Mucosa of descending colon (tissue), 3 donors: ENCODE measurements around the gene OBSL1. TPM values are rescaled to one million over a fixed set of nuclear protein-coding genes. Genes with fewer than 3 reads are reported as not detected.

Experiments
- ATAC-seq: fragments of 200-7000 bp; cut with Tn5 transposase; one replicate; pipeline ENCODE4 v1.9.1; 2020; ENCODE audit warnings: mild to moderate bottlenecking, moderate library complexity
- DNase-seq, 3 donors: peaks; one replicate each; pipeline ENCODE4 v3.0.0-alpha.2; 2020
- H3K36me3 ChIP-seq: fragments of 200-600 bp; one replicate; pipeline ENCODE4 v1.8.0; 2021; ENCODE audit warnings: low read depth, mild to moderate bottlenecking
- H3K4me1 ChIP-seq: fragments of 200-600 bp; one replicate; pipeline ENCODE4 v1.8.0; 2021; ENCODE audit warnings: low read depth, mild to moderate bottlenecking
- H3K4me3 ChIP-seq: fragments of 200-600 bp; one replicate; pipeline ENCODE4 v1.8.0; 2021; ENCODE audit warnings: mild to moderate bottlenecking
- H3K9me3 ChIP-seq: fragments of 200-600 bp; one replicate; pipeline ENCODE4 v1.8.0; 2021; ENCODE audit warnings: mild to moderate bottlenecking
- intact Hi-C, 2 donors: fragments of 100-400 bp; cut with DNase I in 1 of 2; cut with micrococcal nuclease in 1 of 2; formaldehyde crosslinking; loops; one replicate each; pipeline versions ENCODE4 v1.11.0 to v1.11.1; 2022; cut with DNase I, micrococcal nuclease
- total RNA-seq, 3 donors: library from RNA; stranded (reverse); fragmentation: NEBNext Ultra II Directional in 2 of 3; extraction: Animal tissue kit (Norgen Biotek cat#: 25700) in 2 of 3; gene quantifications; one replicate each; pipeline versions ENCODE4 v1.2.1 to v1.2.4, GENCODE V29; 2021 to 2023
- TF ChIP-seq, protein P1 (sequence below): fragments of 200-600 bp; IDR thresholded peaks from one replicate; pipeline ENCODE4 v1.8.0; 2022; ENCODE audit warnings: antibody characterized with exemption, mild to moderate bottlenecking
- donor health status: DM: no; HTN: no; CAD: no; lungs with moderate emphysema.
- donor health status: DM: no; HTN: no; CAD: no.
- donor health status: DM: no; HTN: yes; CAD: no.

Gene OBSL1
- total RNA-seq, 3 donors from 2014 or later, result 7.6 to 53.0 (median 12.6) TPM

DNA sequence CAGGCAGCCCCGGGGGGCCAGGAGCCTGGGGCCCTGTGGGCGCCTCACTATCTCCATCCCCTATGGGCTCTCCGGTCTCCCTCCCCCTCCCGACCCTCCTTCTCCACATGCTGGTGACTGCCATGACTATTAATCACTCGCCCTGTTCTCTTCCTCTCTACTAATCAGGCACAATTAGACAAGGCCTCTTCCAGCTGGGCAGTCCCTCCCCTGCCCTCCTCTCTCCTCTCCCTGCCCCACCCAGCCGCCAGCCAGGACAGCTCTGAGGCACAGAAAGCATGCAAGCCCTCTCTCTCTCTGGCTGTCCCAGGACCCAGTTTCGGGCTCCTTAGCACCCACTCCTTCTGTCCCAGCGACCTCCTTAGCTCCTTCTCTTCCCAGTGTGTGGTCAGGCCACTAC, 51.3 kb downstream of the OBSL1 start:
- ATAC-seq, result no peak
- no peak overlapping the region for H3K4me3 ChIP-seq
- no peaks in the 10 kb centered on the region for H3K36me3 ChIP-seq
- H3K4me1 ChIP-seq, result no peaks in the 10 kb centered on the region
- DNase-seq, result peak in 1 of 3 donors; percentile 28
- no peaks in the 10 kb centered on the region for H3K9me3 ChIP-seq
- intact Hi-C loops, result no loop called here
- TF ChIP-seq, protein P1, sequence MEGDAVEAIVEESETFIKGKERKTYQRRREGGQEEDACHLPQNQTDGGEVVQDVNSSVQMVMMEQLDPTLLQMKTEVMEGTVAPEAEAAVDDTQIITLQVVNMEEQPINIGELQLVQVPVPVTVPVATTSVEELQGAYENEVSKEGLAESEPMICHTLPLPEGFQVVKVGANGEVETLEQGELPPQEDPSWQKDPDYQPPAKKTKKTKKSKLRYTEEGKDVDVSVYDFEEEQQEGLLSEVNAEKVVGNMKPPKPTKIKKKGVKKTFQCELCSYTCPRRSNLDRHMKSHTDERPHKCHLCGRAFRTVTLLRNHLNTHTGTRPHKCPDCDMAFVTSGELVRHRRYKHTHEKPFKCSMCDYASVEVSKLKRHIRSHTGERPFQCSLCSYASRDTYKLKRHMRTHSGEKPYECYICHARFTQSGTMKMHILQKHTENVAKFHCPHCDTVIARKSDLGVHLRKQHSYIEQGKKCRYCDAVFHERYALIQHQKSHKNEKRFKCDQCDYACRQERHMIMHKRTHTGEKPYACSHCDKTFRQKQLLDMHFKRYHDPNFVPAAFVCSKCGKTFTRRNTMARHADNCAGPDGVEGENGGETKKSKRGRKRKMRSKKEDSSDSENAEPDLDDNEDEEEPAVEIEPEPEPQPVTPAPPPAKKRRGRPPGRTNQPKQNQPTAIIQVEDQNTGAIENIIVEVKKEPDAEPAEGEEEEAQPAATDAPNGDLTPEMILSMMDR, result no peak

DNA sequence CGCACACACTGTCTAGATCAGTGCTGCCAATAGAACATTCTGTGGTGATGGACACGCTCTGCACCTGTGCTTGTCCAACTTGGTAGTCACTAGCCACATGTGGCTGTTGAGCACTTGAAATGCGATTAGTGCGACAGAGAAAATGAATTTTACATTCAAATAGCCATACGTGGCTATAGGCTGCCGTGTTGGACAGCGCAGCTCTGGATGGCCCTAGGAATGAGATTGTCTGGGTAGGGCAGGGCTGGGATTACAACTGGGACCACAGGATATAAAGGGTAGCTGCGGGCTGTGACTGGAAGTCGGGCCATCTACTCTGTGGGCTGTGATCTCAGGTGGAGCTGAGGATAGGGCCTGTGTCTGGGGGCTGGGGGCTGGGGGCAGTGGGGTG, 51.8 kb downstream of the OBSL1 start:
- intact Hi-C loops, result no loop called here
- TF ChIP-seq, protein P1, result no peak
- no peaks in the 10 kb centered on the region for H3K4me1 ChIP-seq
- no peaks in the 10 kb centered on the region for H3K36me3 ChIP-seq
- DNase-seq (no peak), ATAC-seq (no peak)
- no peaks in the 10 kb centered on the region for H3K9me3 ChIP-seq
- no peak overlapping the region for H3K4me3 ChIP-seq

DNA sequence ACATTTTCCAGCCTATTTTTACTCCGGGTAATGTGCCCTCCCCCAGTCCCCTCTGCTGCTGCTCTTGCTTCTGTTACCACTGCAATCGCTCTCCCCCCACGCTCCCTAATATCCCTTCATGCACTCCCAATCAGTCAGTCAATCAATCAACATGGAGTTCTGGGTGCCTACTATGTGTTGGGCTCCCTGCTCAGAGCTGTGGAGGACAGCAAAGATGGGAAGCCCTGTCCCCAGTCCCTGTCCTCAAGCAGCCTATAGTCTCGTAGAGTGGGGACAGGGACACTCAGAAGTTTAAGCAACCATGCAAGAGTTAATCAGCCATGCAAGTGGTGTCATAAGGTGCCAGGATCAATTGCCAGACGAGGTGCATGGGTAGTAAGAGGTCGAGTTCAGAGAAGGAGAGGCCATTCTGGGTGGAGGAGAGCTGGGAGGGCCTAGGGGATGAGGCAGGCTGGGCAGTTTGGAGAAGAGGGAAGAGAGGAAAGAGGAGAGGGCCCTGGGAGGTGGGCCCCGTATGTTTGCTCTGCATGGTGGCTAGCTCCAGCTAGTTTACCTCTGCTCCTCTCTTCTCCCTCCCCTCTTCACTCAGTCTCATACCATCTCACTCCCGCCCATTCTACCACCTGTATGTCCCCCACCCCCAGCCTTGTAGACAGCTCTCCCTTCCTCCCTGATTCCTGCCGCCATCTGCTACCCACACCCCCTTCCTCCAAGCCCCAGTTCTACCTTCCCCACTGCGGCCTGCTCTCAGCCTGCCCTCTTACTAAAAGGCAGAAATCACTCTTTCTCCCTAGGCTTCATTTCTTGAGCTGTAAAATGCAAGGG, 53.2 kb downstream of the OBSL1 start:
- peaks cover 2% of the 10 kb centered on the region for H3K4me1 ChIP-seq
- ATAC-seq (no peak), DNase-seq (no peak)
- TF ChIP-seq, protein P1, result no peak
- H3K4me3 ChIP-seq, result no peak overlapping the region
- H3K9me3 ChIP-seq, result no peaks in the 10 kb centered on the region
- no peaks in the 10 kb centered on the region for H3K36me3 ChIP-seq
- intact Hi-C loops, result no loop called here

DNA sequence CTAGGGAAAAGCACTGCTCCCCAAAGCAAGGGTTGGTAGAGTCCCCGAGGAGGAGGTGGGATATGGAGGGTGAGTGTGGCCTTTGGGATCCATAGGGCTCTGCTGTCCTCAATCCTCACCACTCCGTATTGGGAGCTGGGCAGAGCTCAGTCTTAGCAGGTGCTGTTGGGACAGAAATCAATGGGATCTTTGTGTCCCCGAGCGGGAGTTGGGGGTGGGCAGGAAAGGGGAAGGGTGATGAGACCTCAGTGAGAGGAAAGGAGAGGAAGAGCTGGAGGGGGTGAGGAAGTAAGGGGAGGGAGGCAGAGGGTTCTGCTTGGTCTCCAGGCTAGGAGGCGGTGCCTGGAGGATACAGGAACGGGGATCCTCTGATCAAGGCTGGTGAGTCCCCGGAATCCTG, 54.5 kb downstream of the OBSL1 start:
- no peak for ATAC-seq
- no peaks in the 10 kb centered on the region for H3K36me3 ChIP-seq
- H3K4me1 ChIP-seq, result peaks cover 2% of the 10 kb centered on the region
- intact Hi-C loops, result no loop called here
- no peaks in the 10 kb centered on the region for H3K9me3 ChIP-seq
- H3K4me3 ChIP-seq, result no peak overlapping the region
- DNase-seq, result no peak
- TF ChIP-seq, protein P1, result no peak

DNA sequence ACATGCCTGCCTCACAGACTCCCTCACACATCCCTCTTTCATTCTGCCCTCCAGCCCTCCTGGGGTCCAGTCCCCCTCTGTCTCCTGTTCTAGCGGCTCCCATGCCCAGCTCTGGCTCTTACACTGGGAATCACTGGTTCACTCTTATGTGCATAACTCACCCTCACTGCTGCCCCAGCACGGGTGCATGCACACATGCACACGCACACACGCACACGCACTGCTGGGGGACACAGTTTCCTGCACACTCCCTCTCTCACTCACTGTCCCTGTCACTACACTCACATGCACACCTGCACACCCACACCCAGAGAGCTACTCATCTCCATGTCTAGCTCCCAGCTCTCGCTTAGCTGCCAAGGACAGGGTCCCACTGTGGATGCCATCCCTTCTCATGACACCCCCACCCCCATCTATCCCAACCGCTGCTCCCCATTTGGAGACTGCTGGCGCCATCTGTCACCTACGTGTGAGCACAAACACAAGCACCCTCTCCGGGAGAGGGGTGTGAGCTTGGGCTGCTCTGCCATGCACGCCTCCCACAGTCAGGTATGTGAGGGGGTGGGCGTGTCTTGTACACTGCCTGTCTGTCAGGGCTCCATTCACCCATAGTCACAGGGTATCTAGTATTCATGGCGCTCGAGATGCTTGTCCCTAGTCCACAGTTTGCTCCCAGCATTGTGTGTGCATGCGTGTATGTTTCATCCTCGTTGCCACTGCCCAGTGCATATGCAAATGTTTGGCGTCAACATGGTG, 55.3 kb downstream of the OBSL1 start:
- Histone ChIP-seq H3K4me3 (no peak overlapping the region), H3K36me3 (no peaks in the 10 kb centered on the region), H3K4me1 (peaks cover 2% of the 10 kb centered on the region), H3K9me3 (no peaks in the 10 kb centered on the region)
- ATAC-seq, result no peak
- intact Hi-C loops, result no loop called here
- TF ChIP-seq, protein P1, result no peak
- DNase-seq, result peak in 1 of 3 donors; percentile 23
